GM23338 (cell line): ENCODE measurements around the gene IL4I1. TPM values are rescaled to one million over a fixed set of nuclear protein-coding genes. Genes with fewer than 3 reads are reported as not detected.

Experiments
- ATAC-seq: fragments of 200-7000 bp; cut with Tn5 transposase; 3 replicates; pipeline ENCODE4 v1.9.1; 2020
- DNase-seq: peaks from one replicate; pipeline ENCODE4 v3.0.0-alpha.2; 2015; ENCODE audit warnings: low spot score
- H2AFZ ChIP-seq: fragments of 200-600 bp; sonication (generic); 2 replicates; pipeline ENCODE4 v1.8.0; 2016; ENCODE audit warnings: antibody characterized with exemption, mild to moderate bottlenecking, moderate library complexity
- H3F3A ChIP-seq: fragments of 200-600 bp; sonication (generic); replicated peaks from 2 replicates; pipeline ENCODE4 v1.8.0; 2017; ENCODE audit warnings: antibody characterized with exemption, mixed run types, low read depth
- H3K27ac ChIP-seq: fragments of 200-600 bp; sonication (generic); 2 replicates; pipeline ENCODE4 v1.6.1; 2016; ENCODE audit warnings: low read depth
- H3K27me3 ChIP-seq: fragments of 200-600 bp; sonication (generic); 2 replicates; pipeline ENCODE4 v1.8.0; 2016; ENCODE audit warnings: mild to moderate bottlenecking, mixed run types, moderate library complexity; ENCODE audit not compliant: insufficient read depth
- H3K36me3 ChIP-seq: fragments of 200-600 bp; sonication (generic); 2 replicates; pipeline ENCODE4 v1.8.0; 2016; ENCODE audit warnings: mild to moderate bottlenecking; ENCODE audit not compliant: insufficient read depth
- H3K4me1 ChIP-seq: fragments of 200-600 bp; sonication (generic); 2 replicates; pipeline ENCODE4 v1.8.0; 2016; ENCODE audit warnings: mild to moderate bottlenecking, moderate library complexity; ENCODE audit not compliant: insufficient read depth
- H3K4me2 ChIP-seq: fragments of 200-600 bp; sonication (generic); 2 replicates; pipeline ENCODE4 v1.7.1; 2017; ENCODE audit warnings: mixed run types
- H3K4me3 ChIP-seq: fragments of 200-600 bp; sonication (generic); 2 replicates; pipeline ENCODE4 v1.6.1; 2016; ENCODE audit warnings: mixed run types
- H3K79me2 ChIP-seq: fragments of 200-600 bp; sonication (generic); replicated peaks from 2 replicates; pipeline ENCODE4 v1.8.0; 2017; ENCODE audit warnings: mild to moderate bottlenecking; ENCODE audit not compliant: insufficient read depth
- H3K9me2 ChIP-seq: fragments of 200-600 bp; sonication (generic); 2 replicates; pipeline ENCODE4 v1.8.0; 2017; ENCODE audit not compliant: insufficient read depth
- H4K20me1 ChIP-seq: fragments of 200-600 bp; sonication (generic); replicated peaks from 2 replicates; pipeline ENCODE4 v1.8.0; 2017; ENCODE audit warnings: mild to moderate bottlenecking; ENCODE audit not compliant: insufficient read depth
- H3K27ac Mint-ChIP-seq: 2 replicates; pipeline ENCODE4 v1.8.0; 2020; ENCODE audit warnings: inconsistent platforms, mild to moderate bottlenecking, moderate library complexity, mixed read lengths
- H3K27me3 Mint-ChIP-seq: 3 replicates; pipeline ENCODE4 v1.8.0; 2022; ENCODE audit warnings: low read depth, mild to moderate bottlenecking, moderate library complexity, mixed read lengths, inconsistent platforms; ENCODE audit not compliant: insufficient read depth, poor library complexity
- H3K36me3 Mint-ChIP-seq: 3 replicates; pipeline ENCODE4 v1.8.0; 2021; ENCODE audit warnings: low read depth, mild to moderate bottlenecking, inconsistent platforms, moderate library complexity, mixed read lengths
- H3K4me1 Mint-ChIP-seq: 3 replicates; pipeline ENCODE4 v1.8.0; 2020; ENCODE audit warnings: mild to moderate bottlenecking, inconsistent platforms, mixed read lengths
- H3K4me3 Mint-ChIP-seq: 3 replicates; pipeline ENCODE4 v1.8.0; 2021; ENCODE audit warnings: moderate library complexity, mild to moderate bottlenecking, inconsistent platforms, mixed read lengths
- H3K9me3 Mint-ChIP-seq: 3 replicates; pipeline ENCODE4 v1.8.0; 2020; ENCODE audit warnings: moderate library complexity, mild to moderate bottlenecking, inconsistent platforms, mixed read lengths
- STAT1 ChIP-seq: IDR thresholded peaks from one replicate; pipeline ENCODE4 v1.6.1; 2016; ENCODE audit warnings: antibody characterized with exemption; ENCODE audit not compliant: unreplicated experiment
- ZNF114 ChIP-seq: fragments of 250-450 bp; sonication (Bioruptor Pico); IDR thresholded peaks from 2 replicates; pipeline ENCODE4 v1.5.0; 2020; ENCODE audit warnings: mild to moderate bottlenecking, moderate library complexity
- ZNF331 ChIP-seq: fragments of 250-450 bp; sonication (Bioruptor Pico); IDR thresholded peaks from 2 replicates; pipeline ENCODE4 v1.5.0; 2020; ENCODE audit warnings: low read depth, mild to moderate bottlenecking, moderate library complexity
- polyA plus RNA-seq: library from polyadenylated mRNA; unstranded; fragments of >200 nt; fragmentation: Nextera tagmentation; extraction: Ambion mirVana; gene quantifications from 2 replicates; pipeline ENCODE4 v1.2.1, GENCODE V29; 2016
- total RNA-seq: library from RNA; depleted of rRNA; stranded (reverse); fragments of >200 nt; shearing (Covaris generic); gene quantifications from 2 replicates; pipeline ENCODE4 v1.2.3, GENCODE V29; 2014
- TF ChIP-seq, protein P1 (sequence below): fragments of 250-450 bp; sonication (Bioruptor Pico); IDR thresholded peaks from 2 replicates; pipeline ENCODE4 v1.5.0; 2020; ENCODE audit warnings: mild to moderate bottlenecking, moderate library complexity
- TF ChIP-seq, protein P2 (sequence below): IDR thresholded peaks from 2 replicates; pipeline ENCODE4 v1.6.1; 2016; ENCODE audit warnings: antibody characterized with exemption

The IL4I1 gene
- total and polyA plus RNA-seq, 2 experiments from 2014 or later = 0.60 to 0.69 TPM

DNA sequence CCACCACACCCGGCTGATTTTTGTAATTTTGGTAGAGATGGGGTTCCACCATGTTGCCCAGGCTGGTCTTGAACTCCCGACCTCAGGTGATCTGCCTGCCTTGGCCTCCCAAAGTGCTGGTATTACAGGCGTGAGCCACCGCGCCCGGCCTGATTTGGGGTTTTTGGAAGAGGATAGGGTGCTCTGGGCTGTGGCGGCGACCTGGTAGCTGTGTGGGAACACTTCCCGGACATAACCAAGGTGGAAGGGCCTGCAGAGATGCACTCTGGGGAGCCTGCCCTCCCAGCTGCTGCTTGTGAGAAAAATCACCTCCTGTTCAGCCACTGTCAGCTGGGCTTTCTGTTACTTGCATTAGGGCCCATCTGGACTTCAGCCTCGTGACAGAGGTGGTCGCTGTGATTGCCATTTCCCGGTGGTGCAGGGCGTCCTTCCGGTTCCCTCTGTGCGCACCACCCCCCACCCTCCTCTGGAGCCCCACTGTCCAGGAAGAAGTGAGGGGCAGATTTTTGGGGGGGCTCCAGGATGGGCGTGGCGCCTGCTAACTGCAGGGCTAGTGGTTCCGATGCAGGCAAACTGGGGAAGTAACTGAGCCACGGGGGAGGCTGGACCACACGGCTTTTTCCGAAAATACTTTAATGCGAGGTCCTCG is 7.5 kb downstream of the IL4I1 start (continued):
- TF ChIP-seq, protein P1, sequence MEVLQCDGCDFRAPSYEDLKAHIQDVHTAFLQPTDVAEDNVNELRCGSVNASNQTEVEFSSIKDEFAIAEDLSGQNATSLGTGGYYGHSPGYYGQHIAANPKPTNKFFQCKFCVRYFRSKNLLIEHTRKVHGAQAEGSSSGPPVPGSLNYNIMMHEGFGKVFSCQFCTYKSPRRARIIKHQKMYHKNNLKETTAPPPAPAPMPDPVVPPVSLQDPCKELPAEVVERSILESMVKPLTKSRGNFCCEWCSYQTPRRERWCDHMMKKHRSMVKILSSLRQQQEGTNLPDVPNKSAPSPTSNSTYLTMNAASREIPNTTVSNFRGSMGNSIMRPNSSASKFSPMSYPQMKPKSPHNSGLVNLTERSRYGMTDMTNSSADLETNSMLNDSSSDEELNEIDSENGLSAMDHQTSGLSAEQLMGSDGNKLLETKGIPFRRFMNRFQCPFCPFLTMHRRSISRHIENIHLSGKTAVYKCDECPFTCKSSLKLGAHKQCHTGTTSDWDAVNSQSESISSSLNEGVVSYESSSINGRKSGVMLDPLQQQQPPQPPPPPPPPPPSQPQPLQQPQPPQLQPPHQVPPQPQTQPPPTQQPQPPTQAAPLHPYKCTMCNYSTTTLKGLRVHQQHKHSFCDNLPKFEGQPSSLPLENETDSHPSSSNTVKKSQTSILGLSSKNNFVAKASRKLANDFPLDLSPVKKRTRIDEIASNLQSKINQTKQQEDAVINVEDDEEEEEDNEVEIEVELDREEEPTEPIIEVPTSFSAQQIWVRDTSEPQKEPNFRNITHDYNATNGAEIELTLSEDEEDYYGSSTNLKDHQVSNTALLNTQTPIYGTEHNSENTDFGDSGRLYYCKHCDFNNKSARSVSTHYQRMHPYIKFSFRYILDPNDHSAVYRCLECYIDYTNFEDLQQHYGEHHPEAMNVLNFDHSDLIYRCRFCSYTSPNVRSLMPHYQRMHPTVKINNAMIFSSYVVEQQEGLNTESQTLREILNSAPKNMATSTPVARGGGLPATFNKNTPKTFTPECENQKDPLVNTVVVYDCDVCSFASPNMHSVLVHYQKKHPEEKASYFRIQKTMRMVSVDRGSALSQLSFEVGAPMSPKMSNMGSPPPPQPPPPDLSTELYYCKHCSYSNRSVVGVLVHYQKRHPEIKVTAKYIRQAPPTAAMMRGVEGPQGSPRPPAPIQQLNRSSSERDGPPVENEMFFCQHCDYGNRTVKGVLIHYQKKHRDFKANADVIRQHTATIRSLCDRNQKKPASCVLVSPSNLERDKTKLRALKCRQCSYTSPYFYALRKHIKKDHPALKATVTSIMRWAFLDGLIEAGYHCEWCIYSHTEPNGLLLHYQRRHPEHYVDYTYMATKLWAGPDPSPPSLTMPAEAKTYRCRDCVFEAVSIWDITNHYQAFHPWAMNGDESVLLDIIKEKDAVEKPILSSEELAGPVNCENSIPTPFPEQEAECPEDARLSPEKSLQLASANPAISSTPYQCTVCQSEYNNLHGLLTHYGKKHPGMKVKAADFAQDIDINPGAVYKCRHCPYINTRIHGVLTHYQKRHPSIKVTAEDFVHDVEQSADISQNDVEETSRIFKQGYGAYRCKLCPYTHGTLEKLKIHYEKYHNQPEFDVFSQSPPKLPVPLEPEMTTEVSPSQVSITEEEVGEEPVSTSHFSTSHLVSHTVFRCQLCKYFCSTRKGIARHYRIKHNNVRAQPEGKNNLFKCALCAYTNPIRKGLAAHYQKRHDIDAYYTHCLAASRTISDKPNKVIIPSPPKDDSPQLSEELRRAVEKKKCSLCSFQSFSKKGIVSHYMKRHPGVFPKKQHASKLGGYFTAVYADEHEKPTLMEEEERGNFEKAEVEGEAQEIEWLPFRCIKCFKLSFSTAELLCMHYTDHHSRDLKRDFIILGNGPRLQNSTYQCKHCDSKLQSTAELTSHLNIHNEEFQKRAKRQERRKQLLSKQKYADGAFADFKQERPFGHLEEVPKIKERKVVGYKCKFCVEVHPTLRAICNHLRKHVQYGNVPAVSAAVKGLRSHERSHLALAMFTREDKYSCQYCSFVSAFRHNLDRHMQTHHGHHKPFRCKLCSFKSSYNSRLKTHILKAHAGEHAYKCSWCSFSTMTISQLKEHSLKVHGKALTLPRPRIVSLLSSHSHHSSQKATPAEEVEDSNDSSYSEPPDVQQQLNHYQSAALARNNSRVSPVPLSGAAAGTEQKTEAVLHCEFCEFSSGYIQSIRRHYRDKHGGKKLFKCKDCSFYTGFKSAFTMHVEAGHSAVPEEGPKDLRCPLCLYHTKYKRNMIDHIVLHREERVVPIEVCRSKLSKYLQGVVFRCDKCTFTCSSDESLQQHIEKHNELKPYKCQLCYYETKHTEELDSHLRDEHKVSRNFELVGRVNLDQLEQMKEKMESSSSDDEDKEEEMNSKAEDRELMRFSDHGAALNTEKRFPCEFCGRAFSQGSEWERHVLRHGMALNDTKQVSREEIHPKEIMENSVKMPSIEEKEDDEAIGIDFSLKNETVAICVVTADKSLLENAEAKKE = no peak
- TF ChIP-seq STAT1 = no peak

DNA sequence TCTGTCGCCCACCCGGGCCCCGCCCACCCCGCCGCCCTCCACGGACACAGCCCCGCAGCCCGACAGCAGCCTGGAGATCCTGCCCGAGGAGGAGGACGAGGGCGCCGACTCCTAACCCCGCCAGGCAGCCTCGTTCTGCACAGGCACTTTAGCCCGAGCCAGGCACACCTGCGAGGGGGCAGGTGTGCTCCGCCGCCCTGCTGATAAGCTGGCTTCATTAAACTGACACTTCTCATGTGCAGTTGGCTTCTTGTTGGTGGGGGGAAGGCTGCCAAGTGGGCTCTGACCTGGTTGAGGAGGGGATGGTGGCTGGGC is 8.2 kb downstream of the IL4I1 start:
- Histone ChIP-seq H3K79me2 (no peaks in the 10 kb centered on the region), H3K4me2 (no peak overlapping the region), H3K36me3 (peaks cover 13% of the 10 kb centered on the region), H3K9me2 (no peaks in the 10 kb centered on the region), H2AFZ (no peak overlapping the region), H3F3A (peaks cover 30% of the 10 kb centered on the region; the same call in 1 of the 2 replicates), H3K27ac (no peak overlapping the region), H3K4me1 (peaks cover 9% of the 10 kb centered on the region; the same call in 1 of the 2 replicates), H3K27me3 (0 out of 2 replicates have a peak, but pooled peaks cover 3% of the 10 kb centered on the region), H4K20me1 (no peaks in the 10 kb centered on the region; the same call in 1 of the 2 replicates), H3K4me3 (no peak overlapping the region)
- Mint-ChIP-seq H3K27ac (no peak overlapping the region), H3K4me3 (no peak overlapping the region), H3K27me3 (peaks cover 26% of the 10 kb centered on the region), H3K9me3 (peaks cover 5% of the 10 kb centered on the region), H3K4me1 (peaks cover 9% of the 10 kb centered on the region), H3K36me3 (peaks cover 39% of the 10 kb centered on the region)
- ATAC-seq (no peak), DNase-seq (no peak)
- no peak for TF ChIP-seq STAT1
- no peak for TF ChIP-seq ZNF114 (CRISPR knock-in tag)
- TF ChIP-seq ZNF331 (CRISPR knock-in tag) = no peak
- TF ChIP-seq, protein P2, sequence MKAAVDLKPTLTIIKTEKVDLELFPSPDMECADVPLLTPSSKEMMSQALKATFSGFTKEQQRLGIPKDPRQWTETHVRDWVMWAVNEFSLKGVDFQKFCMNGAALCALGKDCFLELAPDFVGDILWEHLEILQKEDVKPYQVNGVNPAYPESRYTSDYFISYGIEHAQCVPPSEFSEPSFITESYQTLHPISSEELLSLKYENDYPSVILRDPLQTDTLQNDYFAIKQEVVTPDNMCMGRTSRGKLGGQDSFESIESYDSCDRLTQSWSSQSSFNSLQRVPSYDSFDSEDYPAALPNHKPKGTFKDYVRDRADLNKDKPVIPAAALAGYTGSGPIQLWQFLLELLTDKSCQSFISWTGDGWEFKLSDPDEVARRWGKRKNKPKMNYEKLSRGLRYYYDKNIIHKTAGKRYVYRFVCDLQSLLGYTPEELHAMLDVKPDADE = no peak
